ENCODE measurements around the gene SLC25A11.

DNA sequence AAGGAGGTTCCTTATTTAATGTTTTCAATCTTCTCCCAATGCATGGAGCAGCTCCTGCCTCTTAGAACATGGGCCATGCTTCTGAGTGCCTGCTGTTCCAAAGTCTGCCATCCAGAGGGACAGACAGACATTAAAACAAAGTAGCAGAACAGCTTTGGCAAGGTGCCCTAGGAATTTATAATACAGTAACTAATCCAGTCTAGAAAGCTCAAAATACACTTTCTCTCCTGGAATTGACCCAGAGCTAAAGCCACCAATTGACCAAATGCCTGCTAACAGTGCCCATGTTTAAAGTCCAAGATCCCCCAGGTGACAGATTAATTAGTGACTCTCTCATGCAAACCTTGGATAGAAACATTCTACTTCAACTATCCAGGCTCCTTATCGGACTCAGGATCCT lies 25.9 kb downstream of the SLC25A11 start:
- no peak for TF ChIP-seq EZH2 (IDR thresholded peaks at IDR 0.05; ENCODE audit: borderline replicate concordance, low read depth, low read length, severe bottlenecking)
- TF ChIP-seq, protein P1, sequence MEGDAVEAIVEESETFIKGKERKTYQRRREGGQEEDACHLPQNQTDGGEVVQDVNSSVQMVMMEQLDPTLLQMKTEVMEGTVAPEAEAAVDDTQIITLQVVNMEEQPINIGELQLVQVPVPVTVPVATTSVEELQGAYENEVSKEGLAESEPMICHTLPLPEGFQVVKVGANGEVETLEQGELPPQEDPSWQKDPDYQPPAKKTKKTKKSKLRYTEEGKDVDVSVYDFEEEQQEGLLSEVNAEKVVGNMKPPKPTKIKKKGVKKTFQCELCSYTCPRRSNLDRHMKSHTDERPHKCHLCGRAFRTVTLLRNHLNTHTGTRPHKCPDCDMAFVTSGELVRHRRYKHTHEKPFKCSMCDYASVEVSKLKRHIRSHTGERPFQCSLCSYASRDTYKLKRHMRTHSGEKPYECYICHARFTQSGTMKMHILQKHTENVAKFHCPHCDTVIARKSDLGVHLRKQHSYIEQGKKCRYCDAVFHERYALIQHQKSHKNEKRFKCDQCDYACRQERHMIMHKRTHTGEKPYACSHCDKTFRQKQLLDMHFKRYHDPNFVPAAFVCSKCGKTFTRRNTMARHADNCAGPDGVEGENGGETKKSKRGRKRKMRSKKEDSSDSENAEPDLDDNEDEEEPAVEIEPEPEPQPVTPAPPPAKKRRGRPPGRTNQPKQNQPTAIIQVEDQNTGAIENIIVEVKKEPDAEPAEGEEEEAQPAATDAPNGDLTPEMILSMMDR (IDR thresholded peaks at IDR 0.05; ENCODE audit: borderline replicate concordance, extremely low read depth, low read length, poor library complexity, severe bottlenecking), result no peak

Data from DND-41 (cell line).